K562 treated with DMSO at 1 percent for 12 hours (cell line): Measurements from ENCODE around the gene MRPL37. TPM values are rescaled to one million over a fixed set of nuclear protein-coding genes. Genes with fewer than 3 reads are reported as not detected.

Experiments used
- total RNA-seq: library from RNA; unstranded; fragments of 300-600 nt; gene quantifications from 2 replicates; pipeline ENCODE4 v1.2.3, GENCODE V29; 2022; ENCODE audit not compliant: insufficient read depth

The MRPL37 gene
- total RNA-seq, result 173 and 200 TPM in 2 replicates

DNA sequence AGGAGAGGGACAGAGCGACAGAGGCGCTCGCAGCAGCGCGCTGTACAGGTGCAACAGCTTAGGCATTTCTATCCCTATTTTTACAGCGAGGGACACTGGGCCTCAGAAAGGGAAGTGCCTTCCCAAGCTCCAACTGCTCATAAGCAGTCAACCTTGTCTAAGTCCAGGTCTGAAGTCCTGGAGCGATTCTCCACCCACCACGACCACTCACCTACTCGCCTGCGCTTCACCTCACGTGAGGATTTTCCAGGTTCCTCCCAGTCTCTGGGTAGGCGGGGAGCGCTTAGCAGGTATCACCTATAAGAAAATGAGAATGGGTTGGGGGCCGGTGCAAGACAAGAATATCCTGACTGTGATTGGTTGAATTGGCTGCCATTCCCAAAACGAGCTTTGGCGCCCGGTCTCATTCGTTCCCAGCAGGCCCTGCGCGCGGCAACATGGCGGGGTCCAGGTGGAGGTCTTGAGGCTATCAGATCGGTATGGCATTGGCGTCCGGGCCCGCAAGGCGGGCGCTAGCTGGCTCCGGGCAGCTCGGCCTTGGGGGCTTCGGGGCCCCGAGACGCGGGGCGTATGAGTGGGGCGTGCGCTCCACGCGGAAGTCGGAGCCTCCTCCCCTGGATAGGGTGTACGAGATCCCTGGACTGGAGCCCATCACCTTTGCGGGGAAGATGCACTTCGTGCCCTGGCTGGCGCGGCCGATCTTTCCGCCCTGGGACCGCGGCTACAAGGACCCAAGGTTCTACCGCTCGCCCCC, at the start of gene MRPL37, which contains the start of gene CYB5RL:
Gene MRPL37 (plus strand): TSS at position 403 of the 754 bp plus-strand sequence. CDS start 77 bp downstream, at position 480.
Gene CYB5RL (minus strand): TSS at position 266 of the 754 bp plus-strand sequence. CDS start 4,414 bp downstream, outside the sequence.

DNA sequence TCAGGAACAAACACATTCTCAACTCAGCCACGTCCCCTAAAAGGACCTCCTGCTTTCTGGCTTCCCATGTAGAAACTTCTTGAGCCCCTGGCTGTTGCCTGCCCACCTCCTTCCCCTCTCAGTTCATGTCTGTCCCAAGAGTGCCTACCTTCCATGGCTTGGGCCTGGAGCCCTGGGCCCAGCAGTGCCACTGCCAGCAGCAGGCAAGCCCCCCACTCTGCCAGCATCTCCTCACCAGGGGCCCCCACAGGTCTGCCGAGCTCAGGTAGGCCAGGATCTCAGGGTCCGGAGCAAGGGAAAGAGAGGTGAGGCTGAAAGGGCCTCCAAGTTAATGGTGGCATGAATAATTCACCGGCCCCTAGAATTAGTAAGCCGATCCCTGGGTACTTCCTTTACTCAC, 47.3 kb upstream of the MRPL37 start, which contains the start of gene CDCP2:
Gene CDCP2 (minus strand): TSS at position 305 of the 400 bp plus-strand sequence. CDS start 78 bp downstream, at position 227.

Other genes with a start within 250 kb of the MRPL37 start
- not detected in 2 replicates for gene LDLRAD1, start 182.0 kb upstream of the MRPL37 start, total RNA-seq
- gene TMEM59, start 147.0 kb upstream of the MRPL37 start, total RNA-seq, result 196 and 214 TPM in 2 replicates
- gene TCEANC2, start 146.6 kb upstream of the MRPL37 start, total RNA-seq, result 2.8 and 5.0 TPM in 2 replicates
- gene CDCP2, start 47.2 kb upstream of the MRPL37 start, total RNA-seq, result not detected in 2 replicates
- gene CYB5RL, start 137 bp upstream of the MRPL37 start, total RNA-seq, result 3.3 and 17.7 TPM in 2 replicates
- 46.5 and 101 TPM in 2 replicates for gene SSBP3, start 206.2 kb downstream of the MRPL37 start, total RNA-seq